ENCODE data around the gene SLC22A2. TPM values are rescaled to one million over a fixed set of nuclear protein-coding genes. Genes with fewer than 3 reads are reported as not detected.
A peak's percentile ranks its signal among the peaks of the same experiment; 100 is the strongest.

Gene SLC22A2
- total RNA-seq, 2 donors from 2014 or later, result not detected

- Mint-ChIP-seq H3K4me1 (no peaks in the 10 kb centered on the region), H3K27me3 (peaks cover 10% of the 10 kb centered on the region), H3K27ac (no peak overlapping the region), H3K9me3 (no peaks in the 10 kb centered on the region), H3K4me3 (no peak overlapping the region), H3K36me3 (ENCODE audit: low read depth) (no peaks in the 10 kb centered on the region)
- ATAC-seq (replicated peaks), result no peak
These were observed 5.5 kb upstream of the SLC22A2 start for GRCh38 chr6:160264061-160264612.

GRCh38 chr6:160263196-160263939 is 4.7 kb upstream of the SLC22A2 start:
- H3K4me3 Mint-ChIP-seq, result no peak overlapping the region
- no peak overlapping the region for H3K27ac Mint-ChIP-seq
- no peaks in the 10 kb centered on the region for H3K36me3 Mint-ChIP-seq (ENCODE audit: low read depth)
- H3K9me3 Mint-ChIP-seq, result no peaks in the 10 kb centered on the region
- H3K4me1 Mint-ChIP-seq, result no peaks in the 10 kb centered on the region
- H3K27me3 Mint-ChIP-seq, result peaks cover 10% of the 10 kb centered on the region
- ATAC-seq (replicated peaks), result no peak

- no peaks in the 10 kb centered on the region for H3K9me3 Mint-ChIP-seq
- H3K4me3 Mint-ChIP-seq, result no peak overlapping the region
- H3K27me3 Mint-ChIP-seq, result peaks cover 16% of the 10 kb centered on the region
- ATAC-seq (replicated peaks), result no peak
- no peaks in the 10 kb centered on the region for H3K36me3 Mint-ChIP-seq (ENCODE audit: low read depth)
- H3K27ac Mint-ChIP-seq, result no peak overlapping the region
- H3K4me1 Mint-ChIP-seq, result no peaks in the 10 kb centered on the region
These were observed 3.5 kb upstream of the SLC22A2 start for GRCh38 chr6:160261991-160262680.

GRCh38 chr6:160260803-160261450 is 2.3 kb upstream of the SLC22A2 start:
- ATAC-seq (replicated peaks), result no peak
- no peaks in the 10 kb centered on the region for H3K36me3 Mint-ChIP-seq (ENCODE audit: low read depth)
- peaks cover 21% of the 10 kb centered on the region for H3K27me3 Mint-ChIP-seq
- H3K4me3 Mint-ChIP-seq, result no peak overlapping the region
- no peaks in the 10 kb centered on the region for H3K4me1 Mint-ChIP-seq
- no peak overlapping the region for H3K27ac Mint-ChIP-seq
- H3K9me3 Mint-ChIP-seq, result no peaks in the 10 kb centered on the region

GRCh38 chr6:160260367-160260766 is 1.7 kb upstream of the SLC22A2 start:
- no peak for ATAC-seq (replicated peaks)
- Mint-ChIP-seq H3K4me3 (no peak overlapping the region), H3K36me3 (ENCODE audit: low read depth) (no peaks in the 10 kb centered on the region), H3K27me3 (peaks cover 22% of the 10 kb centered on the region), H3K9me3 (no peaks in the 10 kb centered on the region), H3K27ac (no peak overlapping the region), H3K4me1 (no peaks in the 10 kb centered on the region)

- ATAC-seq (replicated peaks), result no peak
- no peak overlapping the region for H3K27ac Mint-ChIP-seq
- H3K4me3 Mint-ChIP-seq, result no peak overlapping the region
- H3K4me1 Mint-ChIP-seq, result no peaks in the 10 kb centered on the region
- no peaks in the 10 kb centered on the region for H3K36me3 Mint-ChIP-seq (ENCODE audit: low read depth)
- peaks cover 22% of the 10 kb centered on the region for H3K27me3 Mint-ChIP-seq
- no peaks in the 10 kb centered on the region for H3K9me3 Mint-ChIP-seq
These were observed 977 bp upstream of the SLC22A2 start for GRCh38 chr6:160259598-160259997.

GRCh38 chr6:160259143-160259425 is 463 bp upstream of the SLC22A2 start:
- no peak for ATAC-seq (replicated peaks)
- Mint-ChIP-seq H3K9me3 (no peaks in the 10 kb centered on the region), H3K36me3 (ENCODE audit: low read depth) (no peaks in the 10 kb centered on the region), H3K27me3 (peaks cover 22% of the 10 kb centered on the region), H3K4me1 (no peaks in the 10 kb centered on the region), H3K27ac (no peak overlapping the region), H3K4me3 (no peak overlapping the region)

- no peak overlapping the region for H3K27ac Mint-ChIP-seq
- H3K27me3 Mint-ChIP-seq, result peaks cover 25% of the 10 kb centered on the region
- ATAC-seq (replicated peaks), result no peak
- no peaks in the 10 kb centered on the region for H3K4me1 Mint-ChIP-seq
- no peaks in the 10 kb centered on the region for H3K9me3 Mint-ChIP-seq
- H3K36me3 Mint-ChIP-seq (ENCODE audit: low read depth), result no peaks in the 10 kb centered on the region
- no peak overlapping the region for H3K4me3 Mint-ChIP-seq
These were observed 2.2 kb downstream of the SLC22A2 start for GRCh38 chr6:160256445-160256844.

GRCh38 chr6:160254467-160255312 is 3.9 kb downstream of the SLC22A2 start:
- peak; percentile 49 for ATAC-seq (replicated peaks)
- no peaks in the 10 kb centered on the region for H3K36me3 Mint-ChIP-seq (ENCODE audit: low read depth)
- no peak overlapping the region for H3K27ac Mint-ChIP-seq
- H3K27me3 Mint-ChIP-seq, result peaks cover 19% of the 10 kb centered on the region
- H3K4me1 Mint-ChIP-seq, result no peaks in the 10 kb centered on the region
- H3K4me3 Mint-ChIP-seq, result no peak overlapping the region
- no peaks in the 10 kb centered on the region for H3K9me3 Mint-ChIP-seq

- Mint-ChIP-seq H3K27ac (no peak overlapping the region), H3K9me3 (no peaks in the 10 kb centered on the region)
- ATAC-seq (replicated peaks), result peak; percentile 52
These were observed 4.9 kb downstream of the SLC22A2 start for GRCh38 chr6:160253714-160254113.

GRCh38 chr6:160253292-160253691 is 5.3 kb downstream of the SLC22A2 start:
- ATAC-seq (replicated peaks), result no peak
- no peaks in the 10 kb centered on the region for H3K9me3 Mint-ChIP-seq
- H3K4me3 Mint-ChIP-seq, result no peak overlapping the region
- H3K27ac Mint-ChIP-seq, result no peak overlapping the region
- no peaks in the 10 kb centered on the region for H3K36me3 Mint-ChIP-seq (ENCODE audit: low read depth)
- peaks cover 19% of the 10 kb centered on the region for H3K27me3 Mint-ChIP-seq
- no peaks in the 10 kb centered on the region for H3K4me1 Mint-ChIP-seq

More at GRCh38 chr6:160253714-160254113, 4.9 kb downstream of the SLC22A2 start:
- no peaks in the 10 kb centered on the region for H3K36me3 Mint-ChIP-seq (ENCODE audit: low read depth)
- no peaks in the 10 kb centered on the region for H3K4me1 Mint-ChIP-seq
- peaks cover 17% of the 10 kb centered on the region for H3K27me3 Mint-ChIP-seq
- H3K4me3 Mint-ChIP-seq, result no peak overlapping the region

GRCh38 chr6:160252073-160252813 is 6.4 kb downstream of the SLC22A2 start:
- Mint-ChIP-seq H3K4me3 (no peak overlapping the region), H3K27ac (no peak overlapping the region), H3K36me3 (ENCODE audit: low read depth) (no peaks in the 10 kb centered on the region), H3K9me3 (no peaks in the 10 kb centered on the region), H3K27me3 (peaks cover 17% of the 10 kb centered on the region), H3K4me1 (no peaks in the 10 kb centered on the region)
- peak; percentile 25 for ATAC-seq (replicated peaks)

- Mint-ChIP-seq H3K4me3 (no peak overlapping the region), H3K9me3 (no peaks in the 10 kb centered on the region), H3K27ac (no peak overlapping the region), H3K27me3 (peaks cover 14% of the 10 kb centered on the region), H3K4me1 (no peaks in the 10 kb centered on the region), H3K36me3 (ENCODE audit: low read depth) (no peaks in the 10 kb centered on the region)
- ATAC-seq (replicated peaks), result no peak
These were observed 8.9 kb downstream of the SLC22A2 start for GRCh38 chr6:160249671-160250070.

GRCh38 chr6:160248538-160248937 is 10.1 kb downstream of the SLC22A2 start:
- Mint-ChIP-seq H3K9me3 (no peaks in the 10 kb centered on the region), H3K4me3 (no peak overlapping the region), H3K27me3 (peaks cover 14% of the 10 kb centered on the region), H3K27ac (no peak overlapping the region), H3K4me1 (no peaks in the 10 kb centered on the region), H3K36me3 (ENCODE audit: low read depth) (no peaks in the 10 kb centered on the region)
- peak; percentile 76 for ATAC-seq (replicated peaks)
